Measurements from ENCODE around the gene SUSD5.

DNA sequence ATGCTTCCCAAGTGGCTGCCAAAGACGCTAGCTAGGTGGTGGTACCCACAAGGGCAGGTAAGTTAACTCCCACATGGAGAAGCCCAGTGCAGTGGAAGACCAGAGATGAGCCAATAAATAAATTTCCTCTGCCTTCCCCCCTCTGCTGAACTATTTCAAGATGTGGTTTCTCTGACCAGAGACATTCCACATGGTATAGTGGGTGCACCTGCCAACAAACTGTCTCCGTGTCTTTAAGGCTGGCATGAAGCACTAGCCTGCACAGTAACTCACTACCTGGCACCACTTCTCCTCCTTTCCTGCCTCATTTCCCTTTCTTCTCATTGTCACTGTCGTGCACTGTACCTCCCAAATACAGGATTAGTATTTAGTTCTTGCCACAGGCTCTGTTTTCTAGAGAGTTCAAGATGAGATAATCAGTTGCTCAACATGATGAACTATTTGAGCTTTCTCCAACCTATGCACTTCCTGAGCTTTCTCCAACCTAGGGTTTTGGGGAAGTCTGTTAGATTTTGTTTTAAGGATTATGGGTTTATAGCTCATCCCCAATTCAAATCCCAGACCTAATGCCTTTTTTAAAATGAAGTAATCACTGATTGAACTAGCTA is 113.2 kb downstream of the SUSD5 start:
- TF ChIP-seq, protein P1, sequence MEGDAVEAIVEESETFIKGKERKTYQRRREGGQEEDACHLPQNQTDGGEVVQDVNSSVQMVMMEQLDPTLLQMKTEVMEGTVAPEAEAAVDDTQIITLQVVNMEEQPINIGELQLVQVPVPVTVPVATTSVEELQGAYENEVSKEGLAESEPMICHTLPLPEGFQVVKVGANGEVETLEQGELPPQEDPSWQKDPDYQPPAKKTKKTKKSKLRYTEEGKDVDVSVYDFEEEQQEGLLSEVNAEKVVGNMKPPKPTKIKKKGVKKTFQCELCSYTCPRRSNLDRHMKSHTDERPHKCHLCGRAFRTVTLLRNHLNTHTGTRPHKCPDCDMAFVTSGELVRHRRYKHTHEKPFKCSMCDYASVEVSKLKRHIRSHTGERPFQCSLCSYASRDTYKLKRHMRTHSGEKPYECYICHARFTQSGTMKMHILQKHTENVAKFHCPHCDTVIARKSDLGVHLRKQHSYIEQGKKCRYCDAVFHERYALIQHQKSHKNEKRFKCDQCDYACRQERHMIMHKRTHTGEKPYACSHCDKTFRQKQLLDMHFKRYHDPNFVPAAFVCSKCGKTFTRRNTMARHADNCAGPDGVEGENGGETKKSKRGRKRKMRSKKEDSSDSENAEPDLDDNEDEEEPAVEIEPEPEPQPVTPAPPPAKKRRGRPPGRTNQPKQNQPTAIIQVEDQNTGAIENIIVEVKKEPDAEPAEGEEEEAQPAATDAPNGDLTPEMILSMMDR (IDR thresholded peaks at IDR 0.05), result no peak
- no peak for TF ChIP-seq EZH2 (IDR thresholded peaks at IDR 0.05)

Data from neural progenitor cell (in vitro differentiated cells).